SIG-M5 treated with dmso at 0.1 percent for 504 hours (cell line): ENCODE measurements around the gene LDAF1.
"Not testable (repeated sequence)": the region's sequence is repeated elsewhere in the genome, so short reads cannot be mapped to it uniquely, and the experiment has no call there.

Source experiments
- DNase-seq: peaks from one replicate; lab custom pipeline; 2025; ENCODE audit not compliant: unreplicated experiment; lab: John Stamatoyannopoulos, UW

Gene LDAF1

DNA sequence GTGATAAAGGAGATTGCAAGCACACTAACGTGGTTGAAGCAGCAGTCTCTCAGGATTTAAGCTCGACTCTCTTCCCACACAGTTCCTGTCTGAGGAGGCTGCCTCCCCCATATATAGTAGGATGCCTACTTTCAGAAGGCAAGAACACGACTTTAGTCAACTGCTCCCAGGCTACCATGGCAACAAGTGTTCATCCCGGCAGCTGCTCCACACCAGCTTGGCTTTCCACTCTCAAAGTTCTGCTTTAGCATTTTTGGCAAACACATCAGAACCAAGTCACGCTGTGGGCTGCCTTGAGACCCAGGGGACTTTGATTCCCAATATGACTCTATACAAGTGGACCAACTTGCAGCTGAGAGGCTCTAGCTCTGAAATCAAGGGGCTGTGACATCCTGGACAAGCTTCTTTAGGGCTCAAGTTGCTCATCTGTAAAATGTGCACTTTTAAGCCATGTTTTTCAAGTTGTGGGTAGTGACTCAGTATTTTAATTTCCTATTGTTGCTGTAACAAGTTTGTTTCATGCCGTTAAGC is 36.4 kb downstream of the LDAF1 start:
- no peak for DNase-seq

DNA sequence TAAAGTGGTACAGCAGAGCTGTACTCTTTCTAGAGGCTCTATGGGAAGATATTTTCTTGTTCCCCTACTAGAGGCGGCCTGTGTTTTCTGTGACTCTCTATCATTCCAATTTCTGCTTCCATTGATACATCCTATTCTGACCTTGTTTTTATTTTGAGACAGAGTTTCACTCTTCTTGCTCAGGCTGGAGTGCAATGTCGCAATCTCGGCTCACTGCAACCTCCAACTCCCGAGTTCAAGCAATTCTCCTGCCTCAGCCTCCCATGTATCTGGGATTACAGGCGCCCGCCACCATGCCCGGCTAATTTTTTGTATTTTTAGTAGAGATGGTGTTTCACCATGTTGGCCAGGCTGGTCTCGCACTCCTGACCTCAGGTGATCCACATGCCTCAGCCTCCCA is 36.9 kb downstream of the LDAF1 start:
- not testable (repeated sequence) for DNase-seq

GRCh38 chr16:21197112-21197511 is 38.6 kb downstream of the LDAF1 start:
- DNase-seq = no peak

- DNase-seq = no peak
These were observed 39.1 kb downstream of the LDAF1 start for GRCh38 chr16:21197621-21198020.

DNA sequence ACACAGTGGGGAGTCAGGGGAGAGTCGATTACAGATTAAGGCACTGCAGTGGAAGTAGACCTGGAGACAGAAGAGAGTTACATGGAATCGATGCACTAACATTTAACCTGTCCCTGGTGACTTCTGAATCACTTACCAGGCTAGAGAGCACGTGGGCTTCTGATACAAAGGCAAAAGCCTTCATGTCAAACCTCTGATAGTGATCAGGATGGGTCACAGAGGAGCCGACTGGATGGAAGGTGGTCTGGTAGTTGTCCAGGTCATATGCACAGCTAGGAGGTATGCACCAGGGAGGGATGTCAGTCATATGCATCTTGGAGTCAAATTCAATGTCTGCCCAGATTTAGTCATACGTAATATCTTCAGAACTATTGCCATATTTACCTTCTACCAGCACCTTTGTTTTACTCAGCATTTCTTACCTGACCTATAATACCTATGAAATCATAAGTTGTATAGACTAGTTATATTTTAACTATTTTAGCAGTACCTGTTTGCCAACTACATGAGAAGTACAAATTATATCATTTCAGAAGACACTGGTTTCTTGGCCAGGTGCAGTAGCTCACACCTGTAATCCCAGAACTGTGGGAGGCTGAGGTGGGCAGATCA is 41.2 kb downstream of the LDAF1 start:
- no peak for DNase-seq

GRCh38 chr16:21203155-21203797 is 44.8 kb downstream of the LDAF1 start:
- no peak for DNase-seq

GRCh38 chr16:21205303-21205702 is 46.8 kb downstream of the LDAF1 start:
- no peak for DNase-seq

DNA sequence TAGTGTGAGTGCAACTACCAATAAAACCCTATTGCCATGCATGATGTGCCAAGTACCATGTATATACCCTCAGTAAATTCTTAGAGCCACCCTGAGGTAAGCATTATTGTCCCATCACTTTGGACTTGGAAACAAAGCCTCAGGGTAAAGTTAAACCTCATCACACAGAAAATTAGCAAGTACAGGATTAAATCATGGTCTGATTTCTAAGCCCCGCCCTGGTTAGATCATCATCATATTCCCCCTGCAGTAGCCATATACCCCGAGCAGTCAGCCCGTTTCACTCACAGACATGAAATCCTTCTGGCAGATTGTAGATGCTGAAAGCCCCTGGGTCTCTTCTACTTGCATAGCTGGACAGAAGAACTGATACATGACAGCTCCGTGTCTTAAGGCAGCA is 48.1 kb downstream of the LDAF1 start:
- DNase-seq = no peak

DNA sequence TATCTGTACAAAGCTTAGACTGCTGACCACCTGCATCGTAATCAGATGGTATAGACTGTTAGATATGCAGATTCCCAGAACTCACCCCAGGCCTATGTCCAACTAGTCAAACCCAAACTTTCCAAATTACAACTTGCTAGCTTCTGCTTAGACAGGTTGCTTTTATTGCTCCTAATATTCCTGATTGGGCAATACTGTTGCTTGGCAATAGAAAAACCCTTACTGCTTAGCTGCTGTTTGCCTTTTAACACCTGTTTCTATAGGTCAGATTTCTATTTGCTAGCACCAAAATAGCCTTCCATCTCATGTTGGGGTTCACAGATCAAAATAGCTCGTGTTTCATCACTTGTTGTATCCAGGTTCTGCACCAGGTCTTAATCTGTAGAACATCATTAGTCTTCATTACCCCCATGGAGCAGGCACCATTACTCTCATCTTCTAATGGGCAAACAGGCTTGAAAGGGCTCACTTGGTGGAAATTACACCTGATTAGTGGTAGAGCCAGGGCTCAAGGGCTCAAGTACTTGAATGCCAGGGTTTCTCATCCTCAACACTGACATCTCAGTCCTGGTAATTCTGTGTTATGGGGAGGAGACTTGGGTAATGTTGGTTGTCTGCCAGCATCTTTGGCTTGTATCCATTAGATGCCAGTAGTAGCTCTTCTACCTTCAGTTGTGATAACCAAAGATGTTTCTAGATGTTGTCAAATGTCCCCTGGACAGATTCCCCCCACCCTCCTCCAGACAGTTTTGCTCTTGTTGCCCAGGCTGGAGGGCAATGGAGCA is 50.2 kb downstream of the LDAF1 start:
- no peak for DNase-seq

DNA sequence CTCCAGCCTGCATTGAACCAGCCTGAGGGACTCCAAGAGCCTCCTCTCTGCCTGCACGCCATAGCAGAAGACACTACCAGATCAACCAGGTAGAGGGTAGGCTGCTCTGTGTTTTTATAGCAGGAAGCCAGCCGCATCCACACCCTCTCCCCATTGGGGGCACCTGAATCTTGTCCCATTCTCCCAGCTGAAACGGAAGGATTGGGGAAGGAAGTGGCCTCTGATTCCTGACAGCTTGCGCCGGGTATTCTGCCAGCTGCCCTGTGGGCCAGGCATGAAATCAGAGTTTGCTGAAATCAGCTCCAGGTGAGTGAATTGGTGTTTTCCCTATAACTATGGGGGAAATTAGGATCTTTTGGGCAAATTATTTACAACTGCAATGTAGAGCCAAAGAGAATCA is 53.0 kb downstream of the LDAF1 start, which contains the start of gene ZP2:
Gene ZP2, minus strand, starts transcription at position 89 of the 400 bp plus-strand sequence. Its CDS starts 27 bp downstream, at position 62.
- DNase-seq = no peak

DNA sequence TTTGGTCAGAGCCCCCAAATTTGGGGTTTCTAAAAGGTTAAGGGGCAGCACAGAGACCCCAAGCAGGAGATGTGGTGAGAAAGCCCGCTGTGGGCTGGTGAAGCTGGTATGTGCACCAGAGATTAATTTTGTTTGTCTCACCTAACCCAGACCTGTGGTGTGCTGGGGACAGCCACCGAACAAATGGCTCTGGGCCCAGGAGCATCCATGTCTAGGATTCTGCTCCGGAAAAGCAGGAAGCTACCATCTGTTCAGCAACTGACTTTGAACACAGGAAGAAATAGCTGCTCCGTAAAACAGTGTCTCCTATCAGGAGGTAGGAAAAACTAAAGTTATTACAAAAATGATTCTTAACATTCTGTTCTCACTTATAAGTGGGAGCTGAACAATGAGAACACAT is 55.6 kb downstream of the LDAF1 start:
- DNase-seq = no peak

DNA sequence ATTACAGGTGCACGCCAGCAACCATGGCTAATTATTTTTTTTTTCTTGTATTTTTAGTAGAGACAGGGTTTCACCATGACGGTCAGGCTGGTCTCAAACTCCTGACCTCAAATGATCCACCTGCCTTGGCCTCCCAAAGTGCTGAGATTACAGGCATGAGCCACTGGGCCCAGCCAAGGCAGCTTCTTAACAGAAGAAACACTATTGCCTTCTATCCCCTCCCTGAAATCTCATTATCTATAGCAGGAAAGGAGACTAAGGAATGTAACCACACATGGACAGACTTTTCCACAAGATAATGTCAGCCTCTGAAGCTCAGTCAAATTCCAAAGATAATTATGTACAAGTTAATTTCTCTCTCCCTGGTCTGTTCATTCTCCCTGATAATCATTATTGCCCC is 58.6 kb downstream of the LDAF1 start:
- DNase-seq = no peak

DNA sequence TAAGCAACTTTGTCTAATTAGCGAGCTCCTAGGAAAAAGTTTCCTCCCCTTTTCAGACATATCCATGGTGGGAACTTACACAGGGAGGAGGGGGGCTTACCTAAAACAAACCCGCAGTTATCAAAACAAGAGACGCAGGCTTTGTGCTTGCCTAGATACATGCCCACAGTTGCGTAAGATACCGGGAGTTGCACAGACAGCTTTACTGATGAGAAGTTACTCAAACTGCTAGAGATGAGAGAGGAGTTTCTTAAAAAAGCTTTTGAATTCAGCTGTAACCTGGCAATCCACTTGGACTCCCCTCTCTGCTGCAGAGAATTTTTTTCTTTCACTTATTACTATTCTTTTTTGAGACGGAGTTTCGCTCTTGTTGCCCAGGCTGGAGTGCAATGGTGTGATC is 59.7 kb downstream of the LDAF1 start:
- DNase-seq = peak; percentile 67

DNA sequence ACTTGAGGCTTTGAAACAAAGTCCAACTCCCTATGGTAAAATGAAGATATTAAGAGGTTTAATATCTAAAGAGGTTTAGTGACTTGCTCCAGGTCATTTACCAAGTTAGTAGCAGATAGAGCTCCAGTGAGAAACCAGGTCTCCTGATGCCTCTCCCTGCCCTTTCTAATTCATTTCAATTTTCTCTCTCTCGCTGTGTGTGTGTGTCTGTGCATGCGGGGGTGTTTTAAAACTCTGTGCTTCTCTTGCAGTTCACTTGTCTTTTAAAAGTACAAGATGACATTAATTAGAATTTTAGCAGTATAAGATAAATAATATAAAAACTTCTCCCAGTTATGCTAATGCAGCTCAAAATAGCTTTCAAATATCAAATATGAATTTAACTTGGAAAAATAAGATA is 61.1 kb downstream of the LDAF1 start:
- no peak for DNase-seq

- DNase-seq = no peak
These were observed 64.2 kb downstream of the LDAF1 start for GRCh38 chr16:21222495-21223337.

DNA sequence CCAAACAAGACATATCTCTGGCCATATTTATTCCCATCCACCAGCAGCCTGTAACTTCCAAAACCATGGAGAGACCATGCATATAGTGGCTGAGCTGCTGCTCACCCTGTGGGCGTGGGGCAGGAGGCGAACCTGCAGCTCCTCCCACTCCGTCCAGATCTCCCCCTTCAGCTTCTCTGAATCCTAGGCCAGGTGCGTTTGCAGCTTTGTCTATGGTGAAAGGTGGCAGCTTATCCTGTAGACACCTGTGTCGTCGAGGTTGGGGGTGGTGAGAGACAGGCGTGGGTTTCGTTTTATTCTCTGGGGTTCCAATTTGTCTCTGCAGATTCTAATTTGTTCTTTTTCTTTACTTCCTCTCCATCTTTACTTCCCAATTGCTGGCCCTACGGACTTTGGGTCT is 65.3 kb downstream of the LDAF1 start:
- DNase-seq = no peak

GRCh38 chr16:21224800-21225199 is 66.3 kb downstream of the LDAF1 start:
- DNase-seq = no peak

GRCh38 chr16:21226749-21227148 is 68.3 kb downstream of the LDAF1 start:
- no peak for DNase-seq

DNA sequence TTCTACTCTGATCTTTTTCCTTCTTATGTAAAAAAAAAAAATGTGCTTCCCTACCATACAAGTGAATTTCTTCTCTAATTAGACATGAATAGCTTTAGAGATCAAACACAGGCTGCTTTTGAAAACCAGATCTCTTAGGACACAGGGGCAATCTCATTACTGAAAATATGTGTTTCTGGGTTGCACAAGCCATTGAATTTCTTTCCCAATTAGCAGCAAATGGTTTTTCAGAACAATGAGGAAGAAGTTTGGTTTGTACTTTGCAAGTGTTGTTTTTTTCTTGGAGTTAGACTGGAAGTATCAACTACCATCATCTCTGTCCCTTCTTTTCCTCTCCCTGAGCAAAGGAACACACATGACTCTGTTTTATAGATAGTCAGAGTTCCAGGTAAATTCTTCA is 69.4 kb downstream of the LDAF1 start:
- peak; percentile 53 for DNase-seq

DNA sequence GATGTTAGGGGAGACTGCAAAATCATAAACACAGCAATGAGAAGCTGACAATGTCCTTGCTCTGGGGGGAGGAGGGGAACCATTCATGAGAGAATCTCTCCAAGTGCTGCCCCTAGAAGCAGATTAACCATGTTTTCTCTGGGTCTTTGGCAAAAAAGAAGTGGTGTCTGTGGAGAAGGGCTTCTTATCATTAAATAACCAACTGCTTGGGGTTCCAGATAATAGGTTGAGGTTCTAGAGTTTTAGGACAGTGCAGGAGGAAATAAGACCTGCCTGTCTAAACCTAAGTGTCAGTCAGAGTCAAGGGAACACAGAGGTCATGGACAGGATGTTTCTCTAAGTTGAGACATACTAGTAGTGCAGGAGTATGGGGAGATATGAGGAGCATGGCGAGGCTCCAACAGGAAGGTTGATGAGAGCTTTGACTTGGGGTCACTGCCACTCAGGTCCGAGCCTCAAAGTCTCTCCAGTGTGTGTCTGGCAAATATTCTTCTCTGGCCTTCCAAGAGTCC is 69.9 kb downstream of the LDAF1 start:
- no peak for DNase-seq
